ENCODE results near the gene ZMIZ2. TPM values are rescaled to one million over a fixed set of nuclear protein-coding genes. Genes with fewer than 3 reads are reported as not detected.
"Not testable (repeated sequence)": the region's sequence is repeated elsewhere in the genome, so short reads cannot be mapped to it uniquely, and the experiment has no call there.

The ZMIZ2 gene
- total RNA-seq, 1 experiment from 2014 or later, result 269 TPM

- CTCF ChIA-PET, result interaction anchor here (0.8 kb wide), 1 partner anchor 184 kb away, joined by 3 read pairs; no protein-coding TSS in a partner anchor
- peak overlapping the region; percentile 28 for H3K27ac Mint-ChIP-seq (ENCODE audit: unreplicated experiment)
- intact Hi-C loops (cut with micrococcal nuclease; ENCODE audit: unreplicated experiment), result no loop called here
- no peaks in the 10 kb centered on the region for H3K9me3 Mint-ChIP-seq (ENCODE audit: low read depth, unreplicated experiment)
- H3K4me3 Mint-ChIP-seq (ENCODE audit: low read depth, unreplicated experiment), result no peak overlapping the region
- DNase-seq, result no peak
- TF ChIP-seq CTCF (IDR thresholded peaks at IDR 0.05; ENCODE audit: unreplicated experiment), result no peak
- H3K36me3 Mint-ChIP-seq (ENCODE audit: insufficient read depth, unreplicated experiment), result peaks cover 52% of the 10 kb centered on the region
- peaks cover 20% of the 10 kb centered on the region for H3K4me1 Mint-ChIP-seq (ENCODE audit: low read depth, unreplicated experiment)
- BruUV-seq (replicated peaks), result no TSS peak
- H3K27me3 Mint-ChIP-seq (ENCODE audit: unreplicated experiment), result no peaks in the 10 kb centered on the region
These were observed 23.8 kb downstream of the ZMIZ2 start for GRCh38 chr7:44772440-44772839.

GRCh38 chr7:44772867-44773266, 24.2 kb downstream of the ZMIZ2 start:
- no TSS peak for BruUV-seq (replicated peaks)
- no peak for DNase-seq
- H3K27me3 Mint-ChIP-seq (ENCODE audit: unreplicated experiment), result no peaks in the 10 kb centered on the region
- TF ChIP-seq CTCF (IDR thresholded peaks at IDR 0.05; ENCODE audit: unreplicated experiment), result no peak
- H3K4me3 Mint-ChIP-seq (ENCODE audit: low read depth, unreplicated experiment), result no peak overlapping the region
- H3K9me3 Mint-ChIP-seq (ENCODE audit: low read depth, unreplicated experiment), result no peaks in the 10 kb centered on the region
- no peak overlapping the region for H3K27ac Mint-ChIP-seq (ENCODE audit: unreplicated experiment)
- peaks cover 20% of the 10 kb centered on the region for H3K4me1 Mint-ChIP-seq (ENCODE audit: low read depth, unreplicated experiment)
- intact Hi-C loops (cut with micrococcal nuclease; ENCODE audit: unreplicated experiment), result no loop called here
- H3K36me3 Mint-ChIP-seq (ENCODE audit: insufficient read depth, unreplicated experiment), result peaks cover 48% of the 10 kb centered on the region
- CTCF ChIA-PET, result interaction anchor here (0.8 kb wide), 1 partner anchor 185 kb away, joined by 3 read pairs; no protein-coding TSS in a partner anchor

- intact Hi-C loops (cut with micrococcal nuclease; ENCODE audit: unreplicated experiment); CTCF ChIA-PET; DNase-seq; H3K4me3 Mint-ChIP-seq (ENCODE audit: low read depth, unreplicated experiment); H3K27ac Mint-ChIP-seq (ENCODE audit: unreplicated experiment); H3K27me3 Mint-ChIP-seq (ENCODE audit: unreplicated experiment); H3K9me3 Mint-ChIP-seq (ENCODE audit: low read depth, unreplicated experiment); BruUV-seq (replicated peaks): not testable (repeated sequence)
- peaks cover 10% of the 10 kb centered on the region for H3K4me1 Mint-ChIP-seq (ENCODE audit: low read depth, unreplicated experiment)
- peaks cover 31% of the 10 kb centered on the region for H3K36me3 Mint-ChIP-seq (ENCODE audit: insufficient read depth, unreplicated experiment)
These were observed 25.8 kb downstream of the ZMIZ2 start for GRCh38 chr7:44774486-44774885.

- Mint-ChIP-seq H3K36me3 (ENCODE audit: insufficient read depth, unreplicated experiment) (peaks cover 21% of the 10 kb centered on the region), H3K27me3 (ENCODE audit: unreplicated experiment) (no peaks in the 10 kb centered on the region), H3K4me3 (ENCODE audit: low read depth, unreplicated experiment) (no peak overlapping the region), H3K4me1 (ENCODE audit: low read depth, unreplicated experiment) (no peaks in the 10 kb centered on the region), H3K27ac (ENCODE audit: unreplicated experiment) (no peak overlapping the region), H3K9me3 (ENCODE audit: low read depth, unreplicated experiment) (no peaks in the 10 kb centered on the region)
- CTCF ChIA-PET, result no interaction called here
- DNase-seq, result no peak
- no TSS peak for BruUV-seq (replicated peaks)
- intact Hi-C loops (cut with micrococcal nuclease; ENCODE audit: unreplicated experiment), result no loop called here
- no peak for TF ChIP-seq CTCF (IDR thresholded peaks at IDR 0.05; ENCODE audit: unreplicated experiment)
These were observed 26.9 kb downstream of the ZMIZ2 start for GRCh38 chr7:44775383-44776107.

- no peaks in the 10 kb centered on the region for H3K4me1 Mint-ChIP-seq (ENCODE audit: low read depth, unreplicated experiment)
- intact Hi-C loops (cut with micrococcal nuclease; ENCODE audit: unreplicated experiment), result no loop called here
- no peaks in the 10 kb centered on the region for H3K27me3 Mint-ChIP-seq (ENCODE audit: unreplicated experiment)
- CTCF ChIA-PET, result no interaction called here
- TF ChIP-seq CTCF (IDR thresholded peaks at IDR 0.05; ENCODE audit: unreplicated experiment), result no peak
- no peaks in the 10 kb centered on the region for H3K9me3 Mint-ChIP-seq (ENCODE audit: low read depth, unreplicated experiment)
- peaks cover 15% of the 10 kb centered on the region for H3K36me3 Mint-ChIP-seq (ENCODE audit: insufficient read depth, unreplicated experiment)
- DNase-seq, result no peak
- no peak overlapping the region for H3K4me3 Mint-ChIP-seq (ENCODE audit: low read depth, unreplicated experiment)
- no TSS peak for BruUV-seq (replicated peaks)
- H3K27ac Mint-ChIP-seq (ENCODE audit: unreplicated experiment), result no peak overlapping the region
These were observed 27.6 kb downstream of the ZMIZ2 start for GRCh38 chr7:44776211-44776610.
